Measurements from ENCODE around the gene USP15. TPM values are rescaled to one million over a fixed set of nuclear protein-coding genes. Genes with fewer than 3 reads are reported as not detected.
A peak's percentile ranks its signal among the peaks of the same experiment; 100 is the strongest.

USP15 gene
- polyA plus RNA-seq, 1 donor (not counting 4 experiments of a cell fraction or from before 2014, with no cell fraction given): 66.5 TPM

- Histone ChIP-seq H3K9me1 (ENCODE audit: control insufficient read depth, extremely low read depth, insufficient read depth, low read length) (no peaks in the 10 kb centered on the region), H3K27me3 (ENCODE audit: control insufficient read depth, extremely low read depth, insufficient read depth, low read length) (peaks cover 22% of the 10 kb centered on the region), H4K20me1 (ENCODE audit: control insufficient read depth, extremely low read depth, insufficient read depth, low read length) (no peaks in the 10 kb centered on the region), H3K4me1 (ENCODE audit: control insufficient read depth, extremely low read depth, insufficient read depth, low read length) (peaks cover 17% of the 10 kb centered on the region), H3K27ac (ENCODE audit: control insufficient read depth, insufficient read depth, low read length) (no peak overlapping the region), H3K9me3 (ENCODE audit: control insufficient read depth, low read depth, low read length) (no peaks in the 10 kb centered on the region), H3K4me2 (ENCODE audit: control insufficient read depth, extremely low read depth, insufficient read depth, low read depth, low read length) (no peak overlapping the region), H3K36me3 (ENCODE audit: control insufficient read depth in 2 of 2, extremely low read depth in 1 of 2, insufficient read depth in 2 of 2, low read length in 2 of 2) (no peaks in the 10 kb centered on the region), H3K79me2 (ENCODE audit: control insufficient read depth, insufficient read depth, low read length) (no peaks in the 10 kb centered on the region), H2AFZ (ENCODE audit: control insufficient read depth, low read length) (no peak overlapping the region), H3K4me3 (ENCODE audit: control insufficient read depth in 2 of 3, extremely low read depth in 1 of 3, insufficient read depth in 2 of 3, low read depth in 1 of 3, low read length in 3 of 3) (no peak overlapping the region), H3K9ac (ENCODE audit: control insufficient read depth, extremely low read depth, insufficient read depth, low read length) (no peak overlapping the region)
- peak; percentile 70 for FAIRE-seq
- TF ChIP-seq CTCF (optimal IDR thresholded peaks at IDR 0.05 in 1 of 3, IDR thresholded peaks at IDR 0.05 in 1 of 3, conservative IDR thresholded peaks at IDR 0.05 in 1 of 3; ENCODE audit: extremely low read depth in 1 of 3, insufficient read depth in 2 of 3, low read length in 3 of 3): peak; percentile 51 to 61 (median 55)
- TF ChIP-seq EZH2 (IDR thresholded peaks at IDR 0.05; ENCODE audit: low read length): no peak
- peak; percentile 15 for DNase-seq (ENCODE audit: low read depth, low spot score)
- dilution Hi-C loops (cut with MboI; ENCODE audit: extremely low pct_ligation_motif_present, low sequenced_read_pairs): no loop called here
These were observed 178.0 kb downstream of the USP15 start for GRCh38 chr12:62438098-62438692.

DNA sequence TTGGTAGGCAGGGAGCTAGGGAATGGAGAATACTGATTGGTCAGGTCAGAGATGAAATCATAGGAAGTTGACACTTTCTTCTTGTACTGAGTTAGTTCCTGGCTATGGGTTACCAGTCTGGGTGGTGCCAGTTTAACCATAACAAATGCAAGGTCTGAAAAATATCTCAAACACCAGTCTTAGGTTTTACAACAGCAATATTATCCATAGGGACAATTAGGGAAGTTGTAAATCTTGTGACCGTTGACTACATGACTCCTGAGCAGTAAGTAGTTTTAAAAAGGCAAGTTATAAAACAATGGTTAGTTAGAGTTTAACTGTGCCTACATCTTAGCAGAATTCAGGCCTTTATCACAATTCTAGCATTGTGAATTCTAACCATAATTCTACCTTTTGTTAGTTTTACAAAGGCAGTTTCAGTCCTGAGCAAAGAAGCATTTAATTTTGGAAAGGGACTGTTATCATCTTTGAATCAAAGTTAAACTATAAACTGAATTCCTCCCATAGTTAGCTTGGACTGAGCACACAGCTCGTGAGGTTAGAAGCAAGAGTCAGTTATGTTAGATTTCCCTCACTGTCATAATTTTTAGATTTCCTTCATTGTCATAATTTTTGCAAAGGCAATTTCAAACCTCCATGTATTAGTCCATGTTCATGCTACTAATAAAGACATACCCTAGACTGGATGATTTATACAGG is 186.7 kb downstream of the USP15 start:
- Histone ChIP-seq H4K20me1 (ENCODE audit: control insufficient read depth, extremely low read depth, insufficient read depth, low read length) (no peaks in the 10 kb centered on the region), H3K9me3 (ENCODE audit: control insufficient read depth, low read depth, low read length) (no peaks in the 10 kb centered on the region), H3K27me3 (ENCODE audit: control insufficient read depth, extremely low read depth, insufficient read depth, low read length) (no peaks in the 10 kb centered on the region), H3K79me2 (ENCODE audit: control insufficient read depth, insufficient read depth, low read length) (no peaks in the 10 kb centered on the region), H3K27ac (ENCODE audit: control insufficient read depth, insufficient read depth, low read length) (no peak overlapping the region), H3K9ac (ENCODE audit: control insufficient read depth, extremely low read depth, insufficient read depth, low read length) (no peak overlapping the region), H3K4me2 (ENCODE audit: control insufficient read depth, extremely low read depth, insufficient read depth, low read depth, low read length) (no peak overlapping the region), H2AFZ (ENCODE audit: control insufficient read depth, low read length) (no peak overlapping the region), H3K4me3 (ENCODE audit: control insufficient read depth in 2 of 3, extremely low read depth in 1 of 3, insufficient read depth in 2 of 3, low read depth in 1 of 3, low read length in 3 of 3) (no peak overlapping the region), H3K9me1 (ENCODE audit: control insufficient read depth, extremely low read depth, insufficient read depth, low read length) (no peaks in the 10 kb centered on the region), H3K36me3 (ENCODE audit: control insufficient read depth in 2 of 2, extremely low read depth in 1 of 2, insufficient read depth in 2 of 2, low read length in 2 of 2) (no peaks in the 10 kb centered on the region), H3K4me1 (ENCODE audit: control insufficient read depth, extremely low read depth, insufficient read depth, low read length) (no peaks in the 10 kb centered on the region)
- no peak for DNase-seq (ENCODE audit: low read depth, low spot score)
- TF ChIP-seq EZH2 (IDR thresholded peaks at IDR 0.05; ENCODE audit: low read length): no peak
- TF ChIP-seq CTCF (optimal IDR thresholded peaks at IDR 0.05 in 1 of 3, IDR thresholded peaks at IDR 0.05 in 1 of 3, conservative IDR thresholded peaks at IDR 0.05 in 1 of 3; ENCODE audit: extremely low read depth in 1 of 3, insufficient read depth in 2 of 3, low read length in 3 of 3): no peak
- FAIRE-seq: no peak
- dilution Hi-C loops (cut with MboI; ENCODE audit: extremely low pct_ligation_motif_present, low sequenced_read_pairs): no loop called here
